ENCODE data around the gene CALHM2. TPM values are rescaled to one million over a fixed set of nuclear protein-coding genes. Genes with fewer than 3 reads are reported as not detected.
"Not testable (repeated sequence)": the region's sequence is repeated elsewhere in the genome, so short reads cannot be mapped to it uniquely, and the experiment has no call there.

The CALHM2 gene
- total RNA-seq, 1 donor from 2014 or later, result 11.3 TPM

GRCh38 chr10:103491729-103492364 lies 39.7 kb upstream of the CALHM2 start:
- no peak for DNase-seq
- Histone ChIP-seq H3K27ac (replicated peaks) (no peak overlapping the region), H3K36me3 (no peaks in the 10 kb centered on the region), H3K4me3 (no peak overlapping the region), H3K4me1 (peaks cover 28% of the 10 kb centered on the region), H3K9me3 (replicated peaks) (no peaks in the 10 kb centered on the region), H3K27me3 (ENCODE audit: low read depth) (peaks cover 44% of the 10 kb centered on the region)
- intact Hi-C loops (cut with micrococcal nuclease), result no loop called here
- no peak for TF ChIP-seq CTCF (IDR thresholded peaks at IDR 0.05; ENCODE audit: borderline replicate concordance)

GRCh38 chr10:103490986-103491314 lies 38.8 kb upstream of the CALHM2 start:
- intact Hi-C loops (cut with micrococcal nuclease), result no loop called here
- Histone ChIP-seq H3K27ac (replicated peaks) (no peak overlapping the region), H3K27me3 (ENCODE audit: low read depth) (peaks cover 35% of the 10 kb centered on the region)

GRCh38 chr10:103487410-103487708 lies 35.2 kb upstream of the CALHM2 start:
- DNase-seq, result no peak
- H3K4me3 ChIP-seq, result no peak overlapping the region
- H3K4me1 ChIP-seq, result peaks cover 6% of the 10 kb centered on the region
- H3K36me3 ChIP-seq, result no peaks in the 10 kb centered on the region
- no peak overlapping the region for H3K27ac ChIP-seq (replicated peaks)
- no peaks in the 10 kb centered on the region for H3K9me3 ChIP-seq (replicated peaks)
- intact Hi-C loops (cut with micrococcal nuclease), result no loop called here
- no peak for TF ChIP-seq CTCF (IDR thresholded peaks at IDR 0.05; ENCODE audit: borderline replicate concordance)
- H3K27me3 ChIP-seq (ENCODE audit: low read depth), result no peaks in the 10 kb centered on the region

More at GRCh38 chr10:103490986-103491314, 38.8 kb upstream of the CALHM2 start:
- TF ChIP-seq CTCF (IDR thresholded peaks at IDR 0.05; ENCODE audit: borderline replicate concordance), result no peak
- H3K4me3 ChIP-seq, result no peak overlapping the region
- no peak for DNase-seq
- H3K36me3 ChIP-seq, result no peaks in the 10 kb centered on the region
- H3K4me1 ChIP-seq, result peaks cover 28% of the 10 kb centered on the region
- no peaks in the 10 kb centered on the region for H3K9me3 ChIP-seq (replicated peaks)

- H3K4me1 ChIP-seq; H3K27me3 ChIP-seq (ENCODE audit: low read depth); H3K9me3 ChIP-seq (replicated peaks); H3K36me3 ChIP-seq; H3K27ac ChIP-seq (replicated peaks); H3K4me3 ChIP-seq; DNase-seq; intact Hi-C loops (cut with micrococcal nuclease): not testable (repeated sequence)
Observed at GRCh38 chr10:103486635-103487409, 34.7 kb upstream of the CALHM2 start.

- intact Hi-C loops (cut with micrococcal nuclease), result no loop called here
- peak; percentile 78 for TF ChIP-seq CTCF (IDR thresholded peaks at IDR 0.05; ENCODE audit: borderline replicate concordance)
- DNase-seq, result no peak
Observed at GRCh38 chr10:103481974-103482531, 29.9 kb upstream of the CALHM2 start.

GRCh38 chr10:103480521-103480920 lies 28.4 kb upstream of the CALHM2 start:
- Histone ChIP-seq H3K27me3 (ENCODE audit: low read depth) (peaks cover 17% of the 10 kb centered on the region), H3K9me3 (replicated peaks) (no peaks in the 10 kb centered on the region), H3K36me3 (no peaks in the 10 kb centered on the region), H3K4me1 (peaks cover 7% of the 10 kb centered on the region), H3K4me3 (no peak overlapping the region), H3K27ac (replicated peaks) (no peak overlapping the region)
- DNase-seq, result no peak
- intact Hi-C loops (cut with micrococcal nuclease), result no loop called here
- TF ChIP-seq CTCF (IDR thresholded peaks at IDR 0.05; ENCODE audit: borderline replicate concordance), result no peak

More at GRCh38 chr10:103481974-103482531, 29.9 kb upstream of the CALHM2 start:
- Histone ChIP-seq H3K4me3 (no peak overlapping the region), H3K27me3 (ENCODE audit: low read depth) (peaks cover 7% of the 10 kb centered on the region), H3K4me1 (peaks cover 7% of the 10 kb centered on the region), H3K36me3 (no peaks in the 10 kb centered on the region), H3K9me3 (replicated peaks) (no peaks in the 10 kb centered on the region), H3K27ac (replicated peaks) (no peak overlapping the region)
